K562 (cell line): ENCODE data around the gene MRPS31. TPM values are rescaled to one million over a fixed set of nuclear protein-coding genes. Genes with fewer than 3 reads are reported as not detected.

ENCODE experiments used
- POU5F1 ChIP-seq: fragments of 150-350 bp; IDR thresholded peaks from 2 replicates; pipeline ENCODE4 v1.6.1; 2014; ENCODE audit warnings: borderline replicate concordance, low read length, low read depth, mild to moderate bottlenecking; ENCODE audit not compliant: partially characterized antibody
- RCOR1 ChIP-seq, 2 experiments: IDR thresholded peaks; 2 replicates each; pipeline ENCODE4 v1.6.1; 2012; ENCODE audit warnings: low read depth in 2 of 2, low read length in 2 of 2, borderline replicate concordance in 1 of 2, improper control_type of control experiment in 1 of 2
- TAF15 ChIP-seq: fragments of 200-400 bp; formaldehyde crosslinking; IDR thresholded peaks from 2 replicates; pipeline ENCODE4 v1.6.1; 2017; ENCODE audit warnings: mild to moderate bottlenecking, low read depth, low read length, moderate library complexity
- ZC3H4 ChIP-seq: sonication (generic); formaldehyde crosslinking; IDR thresholded peaks from 2 replicates; pipeline ENCODE4 v1.9.0; 2021; ENCODE audit warnings: missing genetic modification reagents, borderline replicate concordance
- ZNF384 ChIP-seq: IDR thresholded peaks from 2 replicates; pipeline ENCODE4 v1.6.1; 2012; ENCODE audit warnings: low read depth, low read length, improper control_type of control experiment
- polyA plus RNA-seq, 8 experiments: library from polyadenylated mRNA; depleted of rRNA in 4 of 8; stranded (reverse) in 5 of 8; unstranded in 3 of 8; fragments of >200 nt; fragmentation: Nextera tagmentation in 2 of 8; fragmentation: Illumina TruSeq in 1 of 8; extraction: Ambion mirVana in 2 of 8; extraction: Trizol in 1 of 8; gene quantifications; 2 replicates each; pipeline versions ENCODE4 v1.2.1 to v1.2.3, GENCODE V29; 2011 to 2014; ENCODE audit warnings: inconsistent platforms in 1 of 8, missing spikeins in 1 of 8
- total RNA-seq, 7 experiments: library from RNA; depleted of rRNA in 6 of 7; stranded (reverse); fragments of >200 nt in 6 of 7; fragmentation: Illumina TruSeq in 2 of 7; extraction: Trizol in 2 of 7; gene quantifications; 2 replicates each; pipeline versions ENCODE4 v1.2.1 to v1.2.3, GENCODE V29; 2011 to 2021; ENCODE audit warnings: low replicate concordance in 1 of 7
- TF ChIP-seq, protein P1 (sequence below), 2 experiments: fragments of 200-800 bp in 1 of 2; sonication (Bioruptor generic) in 1 of 2; sonication (generic) in 1 of 2; formaldehyde crosslinking in 1 of 2; IDR thresholded peaks in 1 of 2; conservative IDR thresholded peaks in 1 of 2; 2 replicates each; pipeline versions ENCODE4 v1.5.0 to v1.6.1; 2016 to 2020; ENCODE audit warnings: missing compliant biosample characterization in 1 of 2, missing genetic modification characterization in 1 of 2, missing genetic modification reagents in 1 of 2
- TF ChIP-seq, protein P2 (sequence below), 3 experiments: fragments of 200-800 bp in 1 of 3; fragments of 250-450 bp in 1 of 3; fragments of 450-650 bp in 1 of 3; sonication (Bioruptor Pico) in 1 of 3; sonication (Bioruptor generic) in 1 of 3; formaldehyde crosslinking in 1 of 3; IDR thresholded peaks; 2 replicates each; pipeline versions ENCODE4 v1.6.1 to v1.8.0; 2016 to 2022; ENCODE audit warnings: mild to moderate bottlenecking in 2 of 3, missing genetic modification characterization in 2 of 3, missing compliant biosample characterization in 1 of 3, moderate library complexity in 1 of 3
- TF ChIP-seq, protein P3 (sequence below): fragments of 250-450 bp; sonication (Bioruptor Pico); IDR thresholded peaks from 2 replicates; pipeline ENCODE4 v1.4.0; 2020; ENCODE audit warnings: mild to moderate bottlenecking

The MRPS31 gene
- total and polyA plus RNA-seq, 9 of the 15 experiments (the other 6 are each of a cell fraction or from before 2014, with no cell fraction given) = 20.3 to 57.8 (median 37.1) TPM

DNA sequence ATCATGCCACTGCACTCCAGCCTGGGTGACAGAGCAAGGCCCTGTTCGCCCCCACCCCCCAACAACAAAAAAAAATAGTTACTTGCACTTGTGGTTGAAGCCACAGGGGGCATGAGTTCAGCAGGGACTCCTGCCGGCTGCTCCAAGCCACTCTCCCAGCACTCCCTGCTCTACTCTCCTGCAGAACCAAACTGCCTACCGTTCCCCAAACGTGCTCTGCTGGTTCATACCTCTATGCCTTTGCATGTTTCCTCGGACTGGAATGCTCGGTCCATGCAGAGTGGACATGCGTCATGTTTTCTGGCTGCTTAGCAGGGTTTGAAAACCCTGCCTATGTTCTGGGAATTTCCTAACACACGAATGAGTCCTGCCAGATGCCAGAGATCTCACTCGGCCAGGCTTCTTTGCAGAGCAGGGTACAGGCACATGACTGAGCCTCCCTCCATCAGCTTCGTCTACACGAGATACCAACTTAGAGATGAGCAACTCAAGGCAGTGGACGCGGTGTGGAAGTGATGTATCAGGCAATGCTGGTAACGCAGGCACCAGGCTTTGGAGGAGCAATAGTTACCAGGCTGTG lies 9.9 kb upstream of the MRPS31 start (continued):
- TF ChIP-seq, protein P1, sequence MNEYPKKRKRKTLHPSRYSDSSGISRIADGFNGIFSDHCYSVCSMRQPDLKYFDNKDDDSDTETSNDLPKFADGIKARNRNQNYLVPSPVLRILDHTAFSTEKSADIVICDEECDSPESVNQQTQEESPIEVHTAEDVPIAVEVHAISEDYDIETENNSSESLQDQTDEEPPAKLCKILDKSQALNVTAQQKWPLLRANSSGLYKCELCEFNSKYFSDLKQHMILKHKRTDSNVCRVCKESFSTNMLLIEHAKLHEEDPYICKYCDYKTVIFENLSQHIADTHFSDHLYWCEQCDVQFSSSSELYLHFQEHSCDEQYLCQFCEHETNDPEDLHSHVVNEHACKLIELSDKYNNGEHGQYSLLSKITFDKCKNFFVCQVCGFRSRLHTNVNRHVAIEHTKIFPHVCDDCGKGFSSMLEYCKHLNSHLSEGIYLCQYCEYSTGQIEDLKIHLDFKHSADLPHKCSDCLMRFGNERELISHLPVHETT (CRISPR knock-in tag; conservative IDR thresholded peaks at IDR 0.05 in 1 of 2, IDR thresholded peaks at IDR 0.05 in 1 of 2) = no peak
- TF ChIP-seq, protein P2, sequence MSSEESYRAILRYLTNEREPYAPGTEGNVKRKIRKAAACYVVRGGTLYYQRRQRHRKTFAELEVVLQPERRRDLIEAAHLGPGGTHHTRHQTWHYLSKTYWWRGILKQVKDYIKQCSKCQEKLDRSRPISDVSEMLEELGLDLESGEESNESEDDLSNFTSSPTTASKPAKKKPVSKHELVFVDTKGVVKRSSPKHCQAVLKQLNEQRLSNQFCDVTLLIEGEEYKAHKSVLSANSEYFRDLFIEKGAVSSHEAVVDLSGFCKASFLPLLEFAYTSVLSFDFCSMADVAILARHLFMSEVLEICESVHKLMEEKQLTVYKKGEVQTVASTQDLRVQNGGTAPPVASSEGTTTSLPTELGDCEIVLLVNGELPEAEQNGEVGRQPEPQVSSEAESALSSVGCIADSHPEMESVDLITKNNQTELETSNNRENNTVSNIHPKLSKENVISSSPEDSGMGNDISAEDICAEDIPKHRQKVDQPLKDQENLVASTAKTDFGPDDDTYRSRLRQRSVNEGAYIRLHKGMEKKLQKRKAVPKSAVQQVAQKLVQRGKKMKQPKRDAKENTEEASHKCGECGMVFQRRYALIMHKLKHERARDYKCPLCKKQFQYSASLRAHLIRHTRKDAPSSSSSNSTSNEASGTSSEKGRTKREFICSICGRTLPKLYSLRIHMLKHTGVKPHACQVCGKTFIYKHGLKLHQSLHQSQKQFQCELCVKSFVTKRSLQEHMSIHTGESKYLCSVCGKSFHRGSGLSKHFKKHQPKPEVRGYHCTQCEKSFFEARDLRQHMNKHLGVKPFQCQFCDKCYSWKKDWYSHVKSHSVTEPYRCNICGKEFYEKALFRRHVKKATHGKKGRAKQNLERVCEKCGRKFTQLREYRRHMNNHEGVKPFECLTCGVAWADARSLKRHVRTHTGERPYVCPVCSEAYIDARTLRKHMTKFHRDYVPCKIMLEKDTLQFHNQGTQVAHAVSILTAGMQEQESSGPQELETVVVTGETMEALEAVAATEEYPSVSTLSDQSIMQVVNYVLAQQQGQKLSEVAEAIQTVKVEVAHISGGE (CRISPR knock-in tag; IDR thresholded peaks at IDR 0.05) = no peak
- TF ChIP-seq TAF15 (no peak), ZC3H4 (CRISPR knock-in tag) (no peak), RCOR1 (IDR thresholded peaks at IDR 0.05; ENCODE audit: borderline replicate concordance in 1 of 2, low read depth in 2 of 2, low read length in 2 of 2) (no peak), ZNF384 (peak; percentile 82), POU5F1 (no peak)
- TF ChIP-seq, protein P3, sequence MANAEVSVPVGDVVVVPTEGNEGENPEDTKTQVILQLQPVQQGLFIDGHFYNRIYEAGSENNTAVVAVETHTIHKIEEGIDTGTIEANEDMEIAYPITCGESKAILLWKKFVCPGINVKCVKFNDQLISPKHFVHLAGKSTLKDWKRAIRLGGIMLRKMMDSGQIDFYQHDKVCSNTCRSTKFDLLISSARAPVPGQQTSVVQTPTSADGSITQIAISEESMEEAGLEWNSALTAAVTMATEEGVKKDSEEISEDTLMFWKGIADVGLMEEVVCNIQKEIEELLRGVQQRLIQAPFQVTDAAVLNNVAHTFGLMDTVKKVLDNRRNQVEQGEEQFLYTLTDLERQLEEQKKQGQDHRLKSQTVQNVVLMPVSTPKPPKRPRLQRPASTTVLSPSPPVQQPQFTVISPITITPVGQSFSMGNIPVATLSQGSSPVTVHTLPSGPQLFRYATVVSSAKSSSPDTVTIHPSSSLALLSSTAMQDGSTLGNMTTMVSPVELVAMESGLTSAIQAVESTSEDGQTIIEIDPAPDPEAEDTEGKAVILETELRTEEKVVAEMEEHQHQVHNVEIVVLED = no peak
